Measurements from ENCODE around the gene ADRA2B.

DNA sequence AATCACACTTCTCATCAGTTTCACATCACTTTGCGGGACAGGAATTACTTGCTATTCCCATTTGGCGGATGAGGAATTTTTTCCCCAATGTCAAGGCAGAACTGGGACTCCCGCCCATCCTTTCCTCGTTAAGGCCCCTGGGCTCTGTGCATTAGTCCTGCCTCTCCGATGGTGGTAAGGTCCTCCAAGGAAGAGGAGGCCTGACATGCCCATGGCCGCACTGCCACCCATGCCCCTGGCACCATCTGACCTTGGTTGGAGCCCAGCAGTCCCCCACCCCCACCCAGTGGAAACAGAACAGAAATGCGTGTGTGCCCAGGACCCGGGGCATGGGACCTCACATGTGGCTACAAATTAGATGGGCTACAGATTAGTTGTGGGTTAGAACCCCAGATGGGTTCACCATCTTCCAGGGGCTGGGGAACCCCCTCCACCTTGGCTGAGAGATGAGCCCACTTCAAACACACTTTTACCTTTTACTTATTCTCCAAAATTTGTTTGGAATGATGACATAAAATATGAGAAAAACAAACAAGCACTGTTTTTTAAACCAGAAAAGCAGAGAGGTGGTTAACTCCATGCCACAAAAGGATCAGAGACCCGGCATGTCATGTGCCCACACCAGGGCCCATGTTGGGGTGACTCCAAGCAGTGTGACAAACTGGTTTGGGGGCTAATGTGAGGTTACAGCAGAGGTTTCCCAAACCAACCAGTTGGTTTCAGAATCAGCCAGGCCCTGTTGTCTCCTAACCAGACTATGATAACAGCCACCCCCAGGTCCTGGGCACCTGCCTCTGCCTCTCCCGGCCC, 39.8 kb upstream of the ADRA2B start:
- TF ChIP-seq POLR2A (IDR thresholded peaks at IDR 0.05; ENCODE audit: low read length) = no peak
- no peak for TF ChIP-seq GATA1 (IDR thresholded peaks at IDR 0.05; ENCODE audit: low read depth, low read length)

Measured in erythroblast (primary cell).